Activated CD8-positive, alpha-beta memory T cell treated with anti-CD3 and anti-CD28 coated beads, Interleukin-2, amount 10 ng/mL, durations not matched to agents 7 days and 5 days (primary cell): ENCODE results near the gene TRIM54. TPM values are rescaled to one million over a fixed set of nuclear protein-coding genes. Genes with fewer than 3 reads are reported as not detected.
A peak's percentile ranks its signal among the peaks of the same experiment; 100 is the strongest.

ENCODE experiments used
- ATAC-seq: fragments of 150-1000 bp; cut with Tn5 transposase; one replicate; pipeline ENCODE4 v1.10.0; 2021; ENCODE audit warnings: moderate library complexity
- CTCF ChIA-PET: fragments of 350-600 bp; sonication (Branson Sonifier 250); formaldehyde crosslinking; loops from one replicate; lab custom pipeline; 2021; ENCODE audit warnings: antibody characterized with exemption; lab: Charles Lee
- DNase-seq: peaks from one replicate; pipeline ENCODE4 v3.0.0-alpha.2; 2020
- H3K27ac Mint-ChIP-seq: one replicate; pipeline ENCODE4 v1.8.0; 2021; ENCODE audit warnings: mild to moderate bottlenecking, mixed read lengths
- H3K27me3 Mint-ChIP-seq: one replicate; pipeline ENCODE4 v1.8.0; 2021; ENCODE audit warnings: mixed read lengths
- H3K36me3 Mint-ChIP-seq: one replicate; pipeline ENCODE4 v1.8.0; 2021; ENCODE audit warnings: mild to moderate bottlenecking, mixed read lengths
- H3K4me1 Mint-ChIP-seq: one replicate; pipeline ENCODE4 v1.8.0; 2021; ENCODE audit warnings: mixed read lengths
- H3K4me3 Mint-ChIP-seq: one replicate; pipeline ENCODE4 v1.8.0; 2021; ENCODE audit warnings: mild to moderate bottlenecking, moderate library complexity, mixed read lengths
- H3K9me3 Mint-ChIP-seq: one replicate; pipeline ENCODE4 v1.8.0; 2022; ENCODE audit warnings: low read depth, mixed read lengths
- total RNA-seq, 2 experiments: library from RNA; stranded (reverse); gene quantifications; one replicate each; pipeline ENCODE4 v1.2.3, GENCODE V29; 2021

The TRIM54 gene
- total RNA-seq, 2 experiments from 2014 or later: 0.28 TPM; not detected in 1

- DNase-seq (no peak), ATAC-seq (no peak)
- Mint-ChIP-seq H3K9me3 (no peaks in the 10 kb centered on the region), H3K27ac (no peak overlapping the region), H3K27me3 (peaks cover 9% of the 10 kb centered on the region), H3K4me3 (no peak overlapping the region), H3K36me3 (no peaks in the 10 kb centered on the region), H3K4me1 (no peaks in the 10 kb centered on the region)
- CTCF ChIA-PET: interaction anchor here (1.3 to 5.9 kb wide), 3 partner anchors 33 to 55 kb away, joined by 3 to 51 read pairs (median 5); partner anchors contain the start of gene TRIM54
These were observed 34.3 kb upstream of the TRIM54 start for GRCh38 chr2:27247893-27248292.

GRCh38 chr2:27249159-27249890 is 32.9 kb upstream of the TRIM54 start:
- Mint-ChIP-seq H3K27ac (no peak overlapping the region), H3K9me3 (no peaks in the 10 kb centered on the region)
- no peak for ATAC-seq

DNA sequence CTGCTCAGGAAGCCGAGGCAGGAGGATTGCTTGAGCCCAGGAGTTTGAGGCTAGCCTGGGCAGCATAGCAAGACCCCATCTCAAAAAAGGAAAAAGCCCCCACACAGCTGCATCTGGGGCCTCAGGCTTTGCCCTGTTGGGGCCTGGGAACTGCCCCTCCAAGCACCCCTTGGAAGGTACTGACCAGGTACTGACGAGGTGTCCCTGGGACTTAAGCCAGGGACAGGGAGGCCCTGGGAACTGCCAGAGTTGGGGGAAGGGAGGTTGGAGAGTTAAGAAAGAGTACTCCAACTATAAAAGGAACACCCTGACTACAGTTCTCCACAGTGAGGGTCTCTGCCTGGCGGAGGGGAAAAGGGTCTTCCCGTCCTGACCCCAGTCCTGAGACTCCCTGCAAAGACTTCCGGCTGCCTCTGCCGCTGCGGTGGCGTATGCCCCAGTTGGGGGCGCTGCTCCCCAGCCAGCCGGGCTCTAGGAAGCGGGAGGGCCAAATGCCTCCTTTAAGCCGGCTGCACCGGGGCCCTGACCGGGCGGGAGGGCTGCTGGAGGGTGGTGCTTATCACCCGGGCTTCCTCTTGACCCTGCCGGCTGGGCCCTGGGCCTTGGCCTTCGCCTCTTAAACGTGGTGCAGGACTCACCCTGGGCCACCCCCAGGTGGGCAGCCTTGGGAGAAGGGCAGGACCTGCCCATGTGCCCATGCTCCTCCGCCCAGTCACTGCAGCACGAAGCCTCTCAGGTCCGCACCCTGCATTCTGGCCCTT is 32.2 kb upstream of the TRIM54 start:
- CTCF ChIA-PET: interaction anchor here (0.7 to 5.9 kb wide), 8 partner anchors 15 to 121 kb away, joined by 3 to 51 read pairs (median 4); partner anchors contain the start of gene TRIM54
- Mint-ChIP-seq H3K9me3 (no peaks in the 10 kb centered on the region), H3K36me3 (no peaks in the 10 kb centered on the region), H3K27ac (no peak overlapping the region), H3K4me3 (no peak overlapping the region), H3K27me3 (peaks cover 22% of the 10 kb centered on the region), H3K4me1 (no peaks in the 10 kb centered on the region)
- DNase-seq (peak; percentile 70), ATAC-seq (peak; percentile 83)

More at GRCh38 chr2:27249159-27249890, 32.9 kb upstream of the TRIM54 start:
- Mint-ChIP-seq H3K4me3 (no peak overlapping the region), H3K4me1 (no peaks in the 10 kb centered on the region), H3K27me3 (peaks cover 15% of the 10 kb centered on the region), H3K36me3 (no peaks in the 10 kb centered on the region)
- DNase-seq: no peak
- CTCF ChIA-PET: interaction anchor here (0.7 to 5.9 kb wide), 9 partner anchors 10 to 122 kb away, joined by 3 to 51 read pairs (median 3); partner anchors contain the start of gene TRIM54

- H3K4me1 Mint-ChIP-seq: no peaks in the 10 kb centered on the region
- DNase-seq (no peak), ATAC-seq (no peak)
- CTCF ChIA-PET: interaction anchor here (0.8 to 5.9 kb wide), 6 partner anchors 14 to 81 kb away, joined by 3 to 51 read pairs (median 6); partner anchors contain the start of gene TRIM54
- no peak overlapping the region for H3K27ac Mint-ChIP-seq
- H3K4me3 Mint-ChIP-seq: no peak overlapping the region
- H3K27me3 Mint-ChIP-seq: peaks cover 27% of the 10 kb centered on the region
- H3K9me3 Mint-ChIP-seq: no peaks in the 10 kb centered on the region
- no peaks in the 10 kb centered on the region for H3K36me3 Mint-ChIP-seq
These were observed 31.4 kb upstream of the TRIM54 start for GRCh38 chr2:27250652-27251379.

GRCh38 chr2:27251766-27252165 is 30.5 kb upstream of the TRIM54 start:
- Mint-ChIP-seq H3K27me3 (peaks cover 36% of the 10 kb centered on the region), H3K27ac (no peak overlapping the region), H3K9me3 (no peaks in the 10 kb centered on the region), H3K36me3 (no peaks in the 10 kb centered on the region), H3K4me1 (no peaks in the 10 kb centered on the region), H3K4me3 (no peak overlapping the region)
- DNase-seq (no peak), ATAC-seq (no peak)
- CTCF ChIA-PET: interaction anchor here (1.1 to 5.9 kb wide), 4 partner anchors 13 to 82 kb away, joined by 3 to 51 read pairs (median 12); partner anchors contain the start of gene TRIM54

DNA sequence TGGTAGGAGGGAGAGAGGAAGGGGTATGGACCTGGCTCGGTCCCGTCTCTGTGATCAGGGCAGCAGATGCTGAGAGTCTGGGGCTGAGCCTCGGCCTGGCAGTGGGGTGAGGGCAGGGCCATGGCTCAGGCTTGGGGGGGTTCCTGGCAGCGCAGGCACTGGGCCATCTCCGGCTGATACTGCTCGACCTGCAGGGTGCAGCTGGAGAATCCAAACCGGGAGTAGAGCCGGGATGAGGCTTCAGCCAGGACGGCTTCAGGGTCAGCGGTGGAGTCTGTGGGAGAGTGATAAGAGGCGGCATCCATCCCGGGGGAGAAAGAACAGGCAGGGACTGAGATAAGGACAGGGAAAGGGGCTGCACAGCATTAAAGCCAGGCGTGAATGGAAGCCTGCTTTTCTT is 27.0 kb upstream of the TRIM54 start:
- Mint-ChIP-seq H3K27me3 (peaks cover 46% of the 10 kb centered on the region), H3K9me3 (no peaks in the 10 kb centered on the region), H3K4me1 (no peaks in the 10 kb centered on the region), H3K27ac (no peak overlapping the region), H3K4me3 (no peak overlapping the region), H3K36me3 (no peaks in the 10 kb centered on the region)
- CTCF ChIA-PET: no interaction called here
- DNase-seq (no peak), ATAC-seq (no peak)

DNA sequence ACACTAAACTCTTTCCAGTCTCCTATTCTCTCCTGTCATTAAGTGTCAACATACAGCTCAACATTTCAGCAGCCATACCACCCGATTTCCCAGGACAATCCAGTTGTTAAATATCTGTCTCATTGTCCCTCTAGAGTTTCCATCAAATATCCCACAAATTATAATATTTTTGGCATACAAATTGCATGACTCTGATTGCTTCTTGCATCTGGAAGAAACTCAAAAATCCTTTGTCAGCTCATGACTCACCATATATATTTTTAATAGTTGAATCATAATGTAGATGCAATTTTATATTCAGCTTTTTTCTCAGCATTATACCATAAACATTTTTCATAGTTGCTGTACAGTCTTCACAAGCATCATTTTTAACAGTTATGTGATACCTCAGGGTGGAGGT is 26.6 kb upstream of the TRIM54 start:
- H3K4me3 Mint-ChIP-seq: no peak overlapping the region
- no peaks in the 10 kb centered on the region for H3K9me3 Mint-ChIP-seq
- CTCF ChIA-PET: interaction anchor here (1.1 kb wide), 1 partner anchor 10 kb away, joined by 4 read pairs; no protein-coding TSS in a partner anchor
- no peaks in the 10 kb centered on the region for H3K4me1 Mint-ChIP-seq
- H3K36me3 Mint-ChIP-seq: no peaks in the 10 kb centered on the region
- peaks cover 51% of the 10 kb centered on the region for H3K27me3 Mint-ChIP-seq
- no peak for DNase-seq
- ATAC-seq: no peak
- no peak overlapping the region for H3K27ac Mint-ChIP-seq

- CTCF ChIA-PET: interaction anchor here (1.1 kb wide), 1 partner anchor 8 kb away, joined by 4 read pairs; no protein-coding TSS in a partner anchor
- H3K27ac Mint-ChIP-seq: no peak overlapping the region
- H3K36me3 Mint-ChIP-seq: no peaks in the 10 kb centered on the region
- peaks cover 60% of the 10 kb centered on the region for H3K27me3 Mint-ChIP-seq
- no peak for DNase-seq
- ATAC-seq: no peak
- H3K4me3 Mint-ChIP-seq: no peak overlapping the region
- no peaks in the 10 kb centered on the region for H3K9me3 Mint-ChIP-seq
- peaks cover 2% of the 10 kb centered on the region for H3K4me1 Mint-ChIP-seq
These were observed 25.3 kb upstream of the TRIM54 start for GRCh38 chr2:27256855-27257454.

- Mint-ChIP-seq H3K4me1 (peaks cover 2% of the 10 kb centered on the region), H3K4me3 (no peak overlapping the region), H3K9me3 (no peaks in the 10 kb centered on the region), H3K27ac (no peak overlapping the region), H3K36me3 (no peaks in the 10 kb centered on the region), H3K27me3 (peaks cover 61% of the 10 kb centered on the region)
- no peak for ATAC-seq
- CTCF ChIA-PET: no interaction called here
- DNase-seq: no peak
These were observed 24.2 kb upstream of the TRIM54 start for GRCh38 chr2:27258051-27258450.

- Mint-ChIP-seq H3K27ac (no peak overlapping the region), H3K4me1 (peaks cover 22% of the 10 kb centered on the region), H3K9me3 (no peaks in the 10 kb centered on the region), H3K27me3 (peaks cover 55% of the 10 kb centered on the region), H3K36me3 (no peaks in the 10 kb centered on the region), H3K4me3 (no peak overlapping the region)
- DNase-seq: no peak
- no peak for ATAC-seq
- CTCF ChIA-PET: interaction anchor here (2.6 to 6.4 kb wide), 2 partner anchors 19 to 42 kb away, joined by 9 to 65 read pairs; partner anchors contain the start of gene TRIM54
These were observed 20.8 kb upstream of the TRIM54 start for GRCh38 chr2:27261241-27261925.

DNA sequence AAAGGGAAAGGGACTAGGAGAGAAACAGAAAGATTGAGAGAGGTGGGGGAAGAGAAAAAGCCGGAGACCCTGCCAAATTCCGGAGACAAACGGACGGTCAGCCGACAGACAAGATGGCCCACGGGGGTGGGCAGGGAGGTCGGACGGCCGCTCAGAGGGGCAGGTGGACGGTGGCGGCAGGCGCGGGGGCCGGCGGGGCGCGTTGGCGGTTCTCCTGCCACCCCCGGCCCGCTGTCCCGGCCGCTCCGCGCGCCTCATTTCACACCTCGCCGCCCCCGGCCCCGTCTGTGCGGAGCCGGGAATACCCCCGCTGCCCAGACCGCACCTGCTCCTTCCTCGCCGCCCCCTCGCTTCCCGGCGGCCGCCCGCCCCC is 20.3 kb upstream of the TRIM54 start:
- Mint-ChIP-seq H3K36me3 (no peaks in the 10 kb centered on the region), H3K4me3 (no peak overlapping the region), H3K27ac (no peak overlapping the region), H3K9me3 (no peaks in the 10 kb centered on the region), H3K27me3 (peaks cover 50% of the 10 kb centered on the region), H3K4me1 (peaks cover 22% of the 10 kb centered on the region)
- CTCF ChIA-PET: interaction anchor here (1.8 to 6.4 kb wide), 3 partner anchors 18 to 92 kb away, joined by 5 to 65 read pairs (median 9); partner anchors contain the start of gene TRIM54
- ATAC-seq: no peak
- DNase-seq: no peak
